HG03280 (cell line): ENCODE measurements around the gene HOXB9.

ENCODE experiments used
- ATAC-seq: cut with Tn5 transposase; IDR thresholded peaks from one replicate; pipeline ENCODE4 v1.9.1; 2021; ENCODE audit warnings: mild to moderate bottlenecking, moderate library complexity; ENCODE audit not compliant: unreplicated experiment

The HOXB9 gene

GRCh38 chr17:48588528-48588927 lies 37.6 kb downstream of the HOXB9 start:
- no peak for ATAC-seq

GRCh38 chr17:48588074-48588415 lies 38.1 kb downstream of the HOXB9 start:
- no peak for ATAC-seq

- no peak for ATAC-seq
Measured at GRCh38 chr17:48587276-48588073, 38.7 kb downstream of the HOXB9 start.

GRCh38 chr17:48586355-48587258 lies 39.6 kb downstream of the HOXB9 start:
- no peak for ATAC-seq

- ATAC-seq = no peak
Measured at GRCh38 chr17:48584223-48584741, 41.9 kb downstream of the HOXB9 start.

GRCh38 chr17:48583708-48584222 lies 42.4 kb downstream of the HOXB9 start:
- ATAC-seq = no peak

GRCh38 chr17:48582750-48583069 lies 43.4 kb downstream of the HOXB9 start:
- ATAC-seq = no peak

- ATAC-seq = no peak
Measured at GRCh38 chr17:48579760-48580554, 46.2 kb downstream of the HOXB9 start.

GRCh38 chr17:48579471-48579759 lies 46.7 kb downstream of the HOXB9 start:
- no peak for ATAC-seq

- ATAC-seq = peak; percentile 41
Measured at GRCh38 chr17:48578616-48579470, 47.3 kb downstream of the HOXB9 start.

- ATAC-seq = peak; percentile 63
Measured at GRCh38 chr17:48577946-48578615, 48.1 kb downstream of the HOXB9 start, which contains the start of gene HOXB4. TSS of gene HOXB4 (minus strand) at chr17:48578350. CDS start at chr17:48578319, 31 bp downstream.

GRCh38 chr17:48577330-48577945 lies 48.7 kb downstream of the HOXB9 start:
- peak; percentile 6 for ATAC-seq

GRCh38 chr17:48576479-48577309 lies 49.5 kb downstream of the HOXB9 start:
- no peak for ATAC-seq

GRCh38 chr17:48575673-48576478 lies 50.3 kb downstream of the HOXB9 start:
- ATAC-seq = no peak

- no peak for ATAC-seq
Measured at GRCh38 chr17:48575066-48575582, 51.0 kb downstream of the HOXB9 start.

- ATAC-seq = no peak
Measured at GRCh38 chr17:48574505-48575065, 51.6 kb downstream of the HOXB9 start.
